Measurements from ENCODE around the gene SND1.

DNA sequence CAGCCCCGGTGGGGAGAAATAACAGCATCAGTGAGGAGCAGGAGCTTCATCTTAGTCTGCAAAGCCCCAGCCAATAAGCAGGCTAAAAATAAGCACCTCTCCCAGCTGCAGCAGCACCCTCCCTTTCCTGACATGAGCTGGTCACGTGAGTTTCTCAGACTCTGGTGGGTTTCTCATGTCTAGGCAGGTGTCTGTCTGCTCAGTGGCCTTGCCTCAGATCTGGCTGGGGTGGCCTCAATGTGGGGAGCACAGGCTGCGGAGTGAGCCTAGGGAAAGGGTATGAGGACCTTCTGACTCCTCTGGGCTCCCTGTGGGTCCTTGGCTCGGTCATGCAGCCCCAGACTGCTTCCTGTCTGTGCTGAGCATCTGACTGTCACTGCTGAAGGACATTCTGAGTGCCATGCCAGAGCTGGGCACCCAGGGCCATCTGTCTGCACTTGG is 460.8 kb downstream of the SND1 start:
- TF ChIP-seq, protein P1, sequence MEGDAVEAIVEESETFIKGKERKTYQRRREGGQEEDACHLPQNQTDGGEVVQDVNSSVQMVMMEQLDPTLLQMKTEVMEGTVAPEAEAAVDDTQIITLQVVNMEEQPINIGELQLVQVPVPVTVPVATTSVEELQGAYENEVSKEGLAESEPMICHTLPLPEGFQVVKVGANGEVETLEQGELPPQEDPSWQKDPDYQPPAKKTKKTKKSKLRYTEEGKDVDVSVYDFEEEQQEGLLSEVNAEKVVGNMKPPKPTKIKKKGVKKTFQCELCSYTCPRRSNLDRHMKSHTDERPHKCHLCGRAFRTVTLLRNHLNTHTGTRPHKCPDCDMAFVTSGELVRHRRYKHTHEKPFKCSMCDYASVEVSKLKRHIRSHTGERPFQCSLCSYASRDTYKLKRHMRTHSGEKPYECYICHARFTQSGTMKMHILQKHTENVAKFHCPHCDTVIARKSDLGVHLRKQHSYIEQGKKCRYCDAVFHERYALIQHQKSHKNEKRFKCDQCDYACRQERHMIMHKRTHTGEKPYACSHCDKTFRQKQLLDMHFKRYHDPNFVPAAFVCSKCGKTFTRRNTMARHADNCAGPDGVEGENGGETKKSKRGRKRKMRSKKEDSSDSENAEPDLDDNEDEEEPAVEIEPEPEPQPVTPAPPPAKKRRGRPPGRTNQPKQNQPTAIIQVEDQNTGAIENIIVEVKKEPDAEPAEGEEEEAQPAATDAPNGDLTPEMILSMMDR (IDR thresholded peaks at IDR 0.05), result no peak
- no peak for TF ChIP-seq EZH2 (IDR thresholded peaks at IDR 0.05; ENCODE audit: borderline replicate concordance, insufficient read depth, low read depth, low read length, poor library complexity, severe bottlenecking)

Measured in B cell (primary cell).